GM21367 (cell line): ENCODE measurements around the gene STS.

ENCODE experiments used
- ATAC-seq: cut with Tn5 transposase; IDR thresholded peaks from one replicate; pipeline ENCODE4 v1.9.1; 2021; ENCODE audit not compliant: unreplicated experiment

STS gene, protein sequence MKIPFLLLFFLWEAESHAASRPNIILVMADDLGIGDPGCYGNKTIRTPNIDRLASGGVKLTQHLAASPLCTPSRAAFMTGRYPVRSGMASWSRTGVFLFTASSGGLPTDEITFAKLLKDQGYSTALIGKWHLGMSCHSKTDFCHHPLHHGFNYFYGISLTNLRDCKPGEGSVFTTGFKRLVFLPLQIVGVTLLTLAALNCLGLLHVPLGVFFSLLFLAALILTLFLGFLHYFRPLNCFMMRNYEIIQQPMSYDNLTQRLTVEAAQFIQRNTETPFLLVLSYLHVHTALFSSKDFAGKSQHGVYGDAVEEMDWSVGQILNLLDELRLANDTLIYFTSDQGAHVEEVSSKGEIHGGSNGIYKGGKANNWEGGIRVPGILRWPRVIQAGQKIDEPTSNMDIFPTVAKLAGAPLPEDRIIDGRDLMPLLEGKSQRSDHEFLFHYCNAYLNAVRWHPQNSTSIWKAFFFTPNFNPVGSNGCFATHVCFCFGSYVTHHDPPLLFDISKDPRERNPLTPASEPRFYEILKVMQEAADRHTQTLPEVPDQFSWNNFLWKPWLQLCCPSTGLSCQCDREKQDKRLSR

DNA sequence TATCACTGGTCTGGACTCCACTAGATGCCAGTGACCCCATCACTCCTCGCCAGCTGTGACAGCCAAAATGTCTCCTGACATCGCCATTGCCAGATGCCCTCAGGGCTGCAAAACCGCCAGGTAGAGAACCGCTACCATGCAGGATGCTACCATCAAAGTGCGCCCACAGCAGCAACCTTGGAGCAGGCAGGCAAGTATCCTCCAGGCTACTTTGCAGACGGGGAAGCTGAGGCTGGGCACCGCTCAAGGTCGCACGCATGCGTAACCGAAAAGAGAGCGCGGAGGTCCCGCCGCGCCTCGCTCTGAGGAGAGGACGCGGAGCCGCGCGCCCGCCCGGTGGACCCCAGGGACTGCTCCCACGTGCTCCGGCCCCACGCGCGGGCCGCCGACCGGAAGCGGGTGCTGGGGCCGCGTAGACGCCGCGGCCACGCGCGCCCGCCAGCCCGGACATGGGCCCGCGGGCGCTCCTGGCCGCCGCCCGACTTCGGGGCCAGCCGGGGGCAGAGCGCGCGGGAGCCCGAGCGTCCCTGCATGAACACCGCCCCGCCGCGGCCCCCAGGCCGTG lies at the start of gene STS:
Gene STS, plus strand, starts transcription at position 300 of the 565 bp plus-strand sequence. CDS start 105,488 bp downstream, outside the sequence.
- peak; percentile 42 for ATAC-seq

DNA sequence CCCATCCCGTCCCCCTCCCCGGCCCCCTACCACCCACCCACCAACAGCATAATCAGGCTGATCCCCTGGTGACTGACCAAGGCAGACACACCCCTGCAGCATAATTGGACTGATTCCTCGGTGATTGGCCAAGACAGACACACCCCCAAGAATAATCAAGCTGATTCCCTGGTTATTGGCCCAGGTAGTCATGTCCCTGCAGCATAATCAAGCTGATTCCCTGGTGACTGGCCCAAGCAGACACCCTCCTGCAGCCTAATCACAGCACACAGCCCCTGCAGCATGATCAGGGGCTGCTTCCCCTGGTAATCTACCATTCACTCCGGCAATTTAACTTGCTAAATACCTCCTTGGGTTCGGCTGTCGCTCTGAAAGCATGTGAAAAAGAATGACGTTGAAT lies 47.5 kb upstream of the STS start:
- no peak for ATAC-seq

DNA sequence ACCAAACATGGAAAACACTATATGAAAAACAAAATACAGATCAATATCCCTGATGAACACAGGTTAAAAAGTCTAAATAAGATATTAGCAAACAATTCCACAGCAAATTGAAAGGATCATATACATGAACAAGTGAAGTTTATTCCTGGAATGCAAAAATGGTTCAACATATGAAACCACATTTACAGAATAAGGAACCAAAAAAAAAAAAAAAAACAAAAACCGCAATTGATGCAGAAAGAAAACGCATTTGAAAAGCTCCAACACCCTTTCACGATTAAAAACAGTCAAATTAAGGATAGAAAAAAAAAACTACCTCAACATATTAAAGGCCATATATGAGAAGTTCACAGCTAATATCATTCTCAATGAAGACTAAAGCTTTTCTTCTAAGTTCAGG lies 45.4 kb upstream of the STS start:
- ATAC-seq: no peak

GRCh38 chrX:7106649-7107048 lies 40.9 kb upstream of the STS start:
- ATAC-seq: no peak

DNA sequence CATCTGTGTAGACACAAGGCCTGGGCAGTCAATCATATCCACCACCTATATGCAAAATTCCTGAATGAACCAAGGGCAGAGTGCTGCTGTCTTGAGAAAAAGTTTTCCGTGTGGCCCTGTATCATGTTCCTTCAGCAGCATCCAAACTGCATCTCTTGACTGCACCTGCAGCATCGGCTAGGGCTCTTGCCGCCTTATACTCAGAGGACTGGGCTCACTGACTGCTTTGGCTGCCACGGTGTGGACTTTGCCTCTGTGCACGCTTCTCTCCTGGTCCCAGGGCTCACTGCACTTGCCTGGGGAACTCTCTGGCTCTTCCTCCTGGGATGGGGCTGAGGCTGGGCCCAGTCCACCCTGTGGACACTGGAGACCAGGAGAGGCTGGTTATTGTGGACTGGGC lies 39.5 kb upstream of the STS start:
- ATAC-seq: no peak

- no peak for ATAC-seq
These were observed 38.4 kb upstream of the STS start for GRCh38 chrX:7109049-7109531.

GRCh38 chrX:7109838-7110793 lies 37.4 kb upstream of the STS start:
- no peak for ATAC-seq

GRCh38 chrX:7110821-7111276 lies 36.7 kb upstream of the STS start:
- ATAC-seq: peak; percentile 50

DNA sequence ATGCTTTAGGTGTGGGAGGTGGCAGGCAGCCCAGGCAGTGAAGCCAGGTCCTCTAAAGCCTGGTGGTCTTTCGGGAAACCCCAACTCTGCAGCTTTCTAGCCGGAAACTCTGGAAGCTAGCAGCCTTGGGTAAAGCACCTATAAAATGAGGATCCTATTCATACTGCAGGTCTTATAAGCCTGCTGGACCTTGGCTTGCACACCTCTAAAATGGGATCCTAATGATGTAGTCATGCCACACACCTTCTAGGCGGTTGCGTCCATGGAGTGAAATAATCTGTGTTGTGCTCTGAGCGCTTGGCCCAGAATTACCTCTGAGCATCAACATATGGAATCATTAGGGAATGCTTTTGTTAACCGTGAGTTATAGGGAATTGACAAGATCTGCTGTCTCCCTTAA lies 36.0 kb upstream of the STS start:
- ATAC-seq: no peak

DNA sequence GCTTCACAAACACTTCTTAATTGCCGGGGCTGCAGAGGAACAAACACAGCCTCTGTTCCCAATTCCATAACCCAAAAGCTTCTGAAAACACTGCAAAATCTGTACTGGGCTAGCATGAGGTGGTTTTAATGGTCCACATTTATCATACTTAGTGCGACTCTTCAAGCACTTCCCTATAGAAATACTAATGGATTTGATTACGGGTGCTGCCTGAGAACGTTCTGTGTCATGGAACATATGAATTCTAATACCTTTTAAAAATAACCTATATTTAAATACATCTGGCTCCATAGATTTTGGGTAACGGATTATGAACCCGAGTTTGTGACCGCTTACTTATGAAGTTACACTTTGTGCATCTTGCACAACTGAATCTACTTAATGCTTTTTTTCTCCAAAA lies 35.4 kb upstream of the STS start:
- no peak for ATAC-seq

GRCh38 chrX:7115557-7115956 lies 32.0 kb upstream of the STS start:
- peak; percentile 50 for ATAC-seq

GRCh38 chrX:7116081-7116480 lies 31.4 kb upstream of the STS start:
- no peak for ATAC-seq

GRCh38 chrX:7117587-7117986 lies 29.9 kb upstream of the STS start:
- ATAC-seq: peak; percentile 41

- ATAC-seq: no peak
These were observed 27.3 kb upstream of the STS start for GRCh38 chrX:7119950-7120877.

GRCh38 chrX:7120878-7121219 lies 26.7 kb upstream of the STS start:
- ATAC-seq: no peak

GRCh38 chrX:7127056-7127455 lies 20.5 kb upstream of the STS start:
- ATAC-seq: no peak

DNA sequence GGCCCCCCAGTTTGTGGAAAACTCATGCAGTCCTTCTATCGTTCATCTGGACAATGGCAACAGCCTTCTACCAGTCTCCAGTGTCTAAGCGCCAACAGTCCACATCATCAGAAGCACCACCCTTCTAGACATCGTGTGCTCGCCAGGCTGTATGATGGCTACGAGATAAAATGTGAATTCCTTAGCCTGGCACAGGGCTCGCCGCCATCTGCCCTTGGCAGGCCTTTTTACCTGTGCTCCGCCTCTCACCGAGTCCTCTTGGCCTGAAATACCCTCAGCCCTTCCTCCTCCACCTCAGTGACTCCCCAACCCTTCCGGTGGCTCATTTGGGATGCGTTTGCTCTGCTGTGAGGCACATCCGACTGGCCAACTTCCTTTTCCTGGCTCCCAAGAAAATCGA lies 15.9 kb upstream of the STS start:
- no peak for ATAC-seq

DNA sequence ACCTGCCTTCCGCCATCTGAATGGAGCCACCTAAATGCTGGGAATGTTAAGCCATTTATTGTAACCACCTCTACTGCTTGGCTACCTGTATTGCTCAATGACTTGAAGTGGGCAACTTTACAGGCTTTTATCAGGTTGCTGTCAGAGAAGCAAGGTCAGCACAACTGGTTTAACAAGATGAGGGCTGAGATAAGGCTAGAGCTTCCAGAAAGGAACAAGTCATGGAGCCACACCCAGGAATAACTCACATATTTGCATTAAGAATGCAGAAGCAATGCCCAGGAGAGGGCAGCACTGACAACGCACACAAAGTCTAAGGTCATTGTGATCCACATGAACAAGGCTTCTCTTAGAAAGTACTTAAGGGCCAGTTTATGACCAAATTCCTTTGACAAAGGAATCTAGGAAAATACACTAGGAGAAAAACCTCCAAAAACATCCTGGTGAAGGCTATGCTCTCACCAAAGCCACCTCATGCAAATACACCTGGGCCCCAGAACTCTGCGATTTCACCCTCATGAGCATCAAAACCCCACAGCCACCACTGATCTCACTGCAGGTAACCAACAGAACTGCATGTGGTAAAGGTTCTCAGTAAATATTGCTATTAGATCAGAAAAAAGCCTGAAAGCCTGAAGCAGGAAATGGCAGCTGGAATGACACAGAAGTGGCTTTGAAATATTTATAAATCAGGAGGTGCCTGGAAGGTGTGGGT lies 15.0 kb upstream of the STS start:
- ATAC-seq: peak; percentile 58

- ATAC-seq: no peak
These were observed 14.5 kb upstream of the STS start for GRCh38 chrX:7133050-7133440.
